Colonic mucosa (tissue), 4 donors: ENCODE data around the gene MITF. TPM values are rescaled to one million over a fixed set of nuclear protein-coding genes. Genes with fewer than 3 reads are reported as not detected.
A peak's percentile ranks its signal among the peaks of the same experiment; 100 is the strongest.

Experiments used
- DNase-seq: peaks from one replicate; pipeline ENCODE4 v3.0.0-alpha.2; 2020
- H3K27ac ChIP-seq: fragments of 200-600 bp; one replicate; pipeline ENCODE4 v1.8.0; 2021
- H3K27me3 ChIP-seq: fragments of 200-600 bp; one replicate; pipeline ENCODE4 v1.8.0; 2021
- H3K36me3 ChIP-seq: fragments of 200-600 bp; one replicate; pipeline ENCODE4 v1.8.0; 2021
- H3K4me1 ChIP-seq: fragments of 200-600 bp; one replicate; pipeline ENCODE4 v1.8.0; 2021; ENCODE audit warnings: mild to moderate bottlenecking
- H3K4me3 ChIP-seq: fragments of 200-600 bp; one replicate; pipeline ENCODE4 v1.8.0; 2021
- H3K9ac ChIP-seq, 2 donors: one replicate each; pipeline ENCODE4 v1.7.0; 2013; ENCODE audit warnings: control low read depth in 2 of 2, low read depth in 2 of 2, low read length in 2 of 2
- H3K9me3 ChIP-seq: fragments of 200-600 bp; one replicate; pipeline ENCODE4 v1.8.0; 2021
- intact Hi-C: fragments of 100-400 bp; cut with DNase I; formaldehyde crosslinking; loops from one replicate; pipeline ENCODE4 v1.14.1; 2022
- total RNA-seq, 2 donors: library from RNA; stranded (reverse); fragmentation: NEBNext Ultra II Directional in 1 of 2; extraction: Animal tissue kit (Norgen Biotek cat#: 25700) in 1 of 2; gene quantifications; one replicate each; pipeline ENCODE4 v1.2.1, GENCODE V29; 2021
- TF ChIP-seq, protein P1 (sequence below): fragments of 200-600 bp; IDR thresholded peaks from one replicate; pipeline ENCODE4 v1.8.0; 2022; ENCODE audit warnings: antibody characterized with exemption, mild to moderate bottlenecking
- donor health status: healthy.
- donor health status: DM: no; HTN: no; CAD: no.
- donor health status: DM: no; HTN: no; CAD: no.

The MITF gene
- total RNA-seq, 2 donors from 2014 or later, result 2.9 to 5.8 TPM

GRCh38 chr3:69776920-69777581 lies 37.8 kb downstream of the MITF start:
- TF ChIP-seq, protein P1, sequence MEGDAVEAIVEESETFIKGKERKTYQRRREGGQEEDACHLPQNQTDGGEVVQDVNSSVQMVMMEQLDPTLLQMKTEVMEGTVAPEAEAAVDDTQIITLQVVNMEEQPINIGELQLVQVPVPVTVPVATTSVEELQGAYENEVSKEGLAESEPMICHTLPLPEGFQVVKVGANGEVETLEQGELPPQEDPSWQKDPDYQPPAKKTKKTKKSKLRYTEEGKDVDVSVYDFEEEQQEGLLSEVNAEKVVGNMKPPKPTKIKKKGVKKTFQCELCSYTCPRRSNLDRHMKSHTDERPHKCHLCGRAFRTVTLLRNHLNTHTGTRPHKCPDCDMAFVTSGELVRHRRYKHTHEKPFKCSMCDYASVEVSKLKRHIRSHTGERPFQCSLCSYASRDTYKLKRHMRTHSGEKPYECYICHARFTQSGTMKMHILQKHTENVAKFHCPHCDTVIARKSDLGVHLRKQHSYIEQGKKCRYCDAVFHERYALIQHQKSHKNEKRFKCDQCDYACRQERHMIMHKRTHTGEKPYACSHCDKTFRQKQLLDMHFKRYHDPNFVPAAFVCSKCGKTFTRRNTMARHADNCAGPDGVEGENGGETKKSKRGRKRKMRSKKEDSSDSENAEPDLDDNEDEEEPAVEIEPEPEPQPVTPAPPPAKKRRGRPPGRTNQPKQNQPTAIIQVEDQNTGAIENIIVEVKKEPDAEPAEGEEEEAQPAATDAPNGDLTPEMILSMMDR, result no peak
- H3K9me3 ChIP-seq, result no peaks in the 10 kb centered on the region
- H3K27ac ChIP-seq, result no peak overlapping the region
- no peak for DNase-seq
- H3K4me3 ChIP-seq, result no peak overlapping the region
- H3K27me3 ChIP-seq, result no peaks in the 10 kb centered on the region
- H3K36me3 ChIP-seq, result no peaks in the 10 kb centered on the region
- no peak overlapping the region for H3K9ac ChIP-seq
- no peaks in the 10 kb centered on the region for H3K4me1 ChIP-seq
- intact Hi-C loops, result no loop called here

DNA sequence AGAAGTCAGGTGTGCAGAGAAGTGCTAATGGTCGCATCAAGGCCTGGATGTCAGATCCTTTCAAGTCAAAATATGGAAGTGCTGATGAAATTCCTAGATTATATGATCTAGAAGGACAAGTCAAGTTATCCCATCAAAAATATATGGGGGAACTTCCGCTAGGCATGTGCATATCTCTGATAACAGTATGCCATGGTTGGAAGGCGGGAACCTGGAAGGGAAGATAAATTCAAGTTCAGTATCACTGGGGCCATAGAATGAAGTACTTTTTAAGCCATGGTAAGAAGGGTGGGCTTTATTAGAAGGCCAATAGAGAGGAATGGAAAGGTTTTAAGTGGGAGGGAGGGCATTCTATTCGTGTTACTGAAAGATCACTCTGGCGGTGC lies 38.3 kb downstream of the MITF start:
- Histone ChIP-seq H3K4me1 (no peaks in the 10 kb centered on the region), H3K27ac (no peak overlapping the region), H3K27me3 (no peaks in the 10 kb centered on the region), H3K9ac (no peak overlapping the region), H3K4me3 (no peak overlapping the region), H3K36me3 (no peaks in the 10 kb centered on the region), H3K9me3 (no peaks in the 10 kb centered on the region)
- no peak for DNase-seq
- intact Hi-C loops, result no loop called here
- TF ChIP-seq, protein P1, result no peak

DNA sequence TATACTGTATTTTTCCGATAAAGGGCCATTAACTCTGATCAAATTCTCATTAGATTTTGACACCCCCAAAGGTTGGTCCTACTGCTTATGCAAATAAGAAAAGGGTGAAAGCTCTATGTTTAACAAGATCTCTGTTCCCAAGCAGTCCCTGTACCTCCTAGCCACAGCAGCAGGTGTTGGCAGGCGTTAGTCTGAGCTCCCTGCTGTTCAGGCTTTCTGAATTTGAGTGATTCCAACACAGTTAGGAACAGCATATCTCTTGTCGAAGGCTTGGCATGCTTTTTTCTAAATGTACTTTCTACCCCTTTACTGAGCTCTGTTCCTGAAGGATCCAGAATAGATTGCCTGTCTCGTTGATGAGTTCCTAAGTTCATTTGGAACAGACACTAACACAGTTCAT lies 42.3 kb downstream of the MITF start:
- no peaks in the 10 kb centered on the region for H3K36me3 ChIP-seq

DNA sequence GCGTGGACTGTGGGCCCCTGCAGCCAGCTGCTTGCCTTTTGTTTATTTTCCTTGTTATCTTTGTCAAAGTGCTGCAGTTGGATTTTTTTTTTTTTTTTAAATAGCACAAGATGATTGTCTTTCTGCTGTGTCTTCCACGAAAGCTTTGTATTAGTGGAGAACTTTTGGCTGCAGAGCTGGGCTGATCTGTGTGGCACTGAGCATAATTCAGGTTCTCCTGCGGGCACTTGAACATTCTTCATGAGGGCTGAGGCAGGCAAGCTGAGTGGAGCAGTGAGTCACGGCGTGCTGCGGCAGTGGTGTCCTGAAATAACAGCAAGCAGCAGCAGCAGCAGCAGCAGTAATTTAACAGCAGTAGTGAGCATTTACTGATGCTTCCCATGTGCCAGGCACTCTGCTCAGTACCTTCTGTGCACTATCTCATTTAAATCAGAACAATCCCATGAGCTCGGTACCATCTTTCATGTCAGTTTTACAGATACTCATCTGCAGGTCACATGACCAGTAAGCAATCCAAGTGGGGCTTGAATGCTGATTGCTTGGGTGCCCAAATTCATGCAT lies 45.8 kb downstream of the MITF start:
- Histone ChIP-seq H3K4me1 (no peaks in the 10 kb centered on the region), H3K27ac (peak overlapping the region; percentile 13)
- DNase-seq, result peak; percentile 23

More for the DNA sequence above, 42.3 kb downstream of the MITF start:
- Histone ChIP-seq H3K27me3 (no peaks in the 10 kb centered on the region), H3K4me3 (no peak overlapping the region), H3K9ac (no peak overlapping the region), H3K4me1 (no peaks in the 10 kb centered on the region), H3K27ac (no peak overlapping the region), H3K9me3 (no peaks in the 10 kb centered on the region)
- intact Hi-C loops, result no loop called here
- no peak for DNase-seq
- TF ChIP-seq, protein P1, result no peak

DNA sequence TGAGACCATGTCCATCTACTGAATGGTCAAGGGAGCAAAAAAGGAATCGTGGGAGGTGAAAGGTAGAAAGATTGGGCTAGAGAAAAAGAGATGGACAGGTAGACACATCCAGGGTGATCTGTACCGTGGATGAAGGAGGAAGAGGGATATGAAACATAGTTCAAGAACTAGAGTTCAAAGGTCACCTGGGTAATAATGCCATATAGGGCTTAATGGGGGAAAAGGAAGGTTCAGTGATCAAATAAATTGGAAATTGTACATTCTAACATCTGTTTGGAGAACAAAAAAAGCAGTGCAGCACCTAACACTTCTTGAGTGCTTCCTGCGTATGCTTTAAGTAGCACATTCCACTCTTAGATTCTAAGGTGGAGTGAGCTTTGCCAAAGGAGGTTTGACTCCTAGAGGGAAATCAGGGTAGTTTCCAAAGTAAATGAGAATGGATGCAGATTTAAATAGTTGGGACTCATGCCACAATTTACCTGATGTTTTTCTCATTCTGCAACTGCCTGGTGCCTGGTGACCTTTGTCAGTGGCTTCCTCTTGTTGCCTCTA lies 46.6 kb downstream of the MITF start:
- H3K9me3 ChIP-seq, result no peaks in the 10 kb centered on the region
- no peaks in the 10 kb centered on the region for H3K4me1 ChIP-seq
- TF ChIP-seq, protein P1, result no peak
- H3K4me3 ChIP-seq, result no peak overlapping the region
- intact Hi-C loops, result no loop called here
- no peak overlapping the region for H3K27ac ChIP-seq
- H3K27me3 ChIP-seq, result peaks cover 4% of the 10 kb centered on the region
- no peak overlapping the region for H3K9ac ChIP-seq
- no peak for DNase-seq
- no peaks in the 10 kb centered on the region for H3K36me3 ChIP-seq

More for the DNA sequence above, 45.8 kb downstream of the MITF start:
- peaks cover 4% of the 10 kb centered on the region for H3K27me3 ChIP-seq
- TF ChIP-seq, protein P1, result no peak
- no peak overlapping the region for H3K9ac ChIP-seq
- no peaks in the 10 kb centered on the region for H3K36me3 ChIP-seq
- intact Hi-C loops, result no loop called here
- no peaks in the 10 kb centered on the region for H3K9me3 ChIP-seq
- H3K4me3 ChIP-seq, result no peak overlapping the region
